ENCODE results near the gene TTLL8. TPM values are rescaled to one million over a fixed set of nuclear protein-coding genes. Genes with fewer than 3 reads are reported as not detected.

TTLL8 gene
- total RNA-seq, 1 experiment from 2014 or later, result not detected

GRCh38 chr22:50091092-50091768 is 33.1 kb upstream of the TTLL8 start:
- RAD21 ChIA-PET (ENCODE audit: low non-redundant PET in 1 of 2, low total read pairs in 2 of 2, uncharacterized antibody in 2 of 2, unreplicated experiment in 2 of 2), result no interaction called here
- Histone ChIP-seq H3K9ac (ENCODE audit: low read length) (no peak overlapping the region), H3K36me3 (ENCODE audit: control insufficient read depth in 1 of 2, insufficient read depth in 2 of 2, low read length in 2 of 2) (no peaks in the 10 kb centered on the region), H3K4me1 (ENCODE audit: control insufficient read depth in 1 of 2, insufficient read depth in 2 of 2, low read length in 2 of 2) (no peaks in the 10 kb centered on the region), H3K27ac (ENCODE audit: low read depth, low read length) (no peak overlapping the region), H3K9me2 (ENCODE audit: insufficient read depth) (no peaks in the 10 kb centered on the region), H3K27me3 (ENCODE audit: insufficient read depth, low read length) (no peaks in the 10 kb centered on the region), H3K4me2 (ENCODE audit: low read length) (no peak overlapping the region), H3K9me3 (ENCODE audit: control insufficient read depth in 1 of 2, insufficient read depth in 1 of 2, low read depth in 1 of 2, low read length in 2 of 2) (peaks cover 0 to 3% of the 10 kb centered on the region in 2 experiments; a peak in 1 of 4 replicates), H4K20me1 (ENCODE audit: insufficient read depth) (no peaks in the 10 kb centered on the region), H3K79me2 (ENCODE audit: insufficient read depth, low read length) (no peaks in the 10 kb centered on the region), H3K4me3 (replicated peaks in 1 of 2; ENCODE audit: low read depth in 1 of 2, low read length in 2 of 2) (no peak overlapping the region), H2AFZ (ENCODE audit: low read depth, low read length, poor library complexity, severe bottlenecking) (no peak overlapping the region)
- TF ChIP-seq ATF3 (IDR thresholded peaks at IDR 0.05), result no peak
- no peak for TF ChIP-seq ZBTB33 (IDR thresholded peaks at IDR 0.05; ENCODE audit: extremely low read depth, insufficient replicate concordance, low read length)
- no peak for TF ChIP-seq JUND (IDR thresholded peaks at IDR 0.05)
- no peak for TF ChIP-seq SRF (IDR thresholded peaks at IDR 0.05; ENCODE audit: low read depth)
- no peak for TF ChIP-seq REST (IDR thresholded peaks at IDR 0.05; ENCODE audit: low read depth)
- TF ChIP-seq CTCF (IDR thresholded peaks at IDR 0.05 in 2 of 3, conservative IDR thresholded peaks at IDR 0.05 in 1 of 3; ENCODE audit: borderline replicate concordance in 1 of 3, insufficient read depth in 1 of 3, low read depth in 2 of 3, low read length in 2 of 3), result no peak
- no peak for TF ChIP-seq RAD21 (IDR thresholded peaks at IDR 0.05; ENCODE audit: low read depth)
- no peak for TF ChIP-seq ZNF274 (IDR thresholded peaks at IDR 0.05; ENCODE audit: low read depth, low read length)
- TF ChIP-seq SIN3A (IDR thresholded peaks at IDR 0.05; ENCODE audit: low read depth), result no peak
- no peak for TF ChIP-seq CBX3 (IDR thresholded peaks at IDR 0.05; ENCODE audit: low read depth)
- no peak for TF ChIP-seq POLR2A (IDR thresholded peaks at IDR 0.05; ENCODE audit: borderline replicate concordance, extremely low read depth, insufficient read depth, insufficient read length)
- no peak for TF ChIP-seq ELF1 (IDR thresholded peaks at IDR 0.05; ENCODE audit: borderline replicate concordance, low read depth)
- no peak for TF ChIP-seq FOSL1 (IDR thresholded peaks at IDR 0.05; ENCODE audit: low read depth)
- TF ChIP-seq MAX (IDR thresholded peaks at IDR 0.05), result no peak
- POLR2A ChIA-PET, result no interaction called here
- no TSS peak for BruUV-seq (replicated peaks)
- intact Hi-C loops (cut with micrococcal nuclease), result no loop called here
- ATAC-seq (no peak), DNase-seq (ENCODE audit: low read depth, low spot score) (no peak)
- CTCF ChIA-PET, result no interaction called here

All from HCT116 (cell line).